Activated T-cell treated with anti-CD3 and anti-CD28 coated beads for 1 hour (primary cell): Measurements from ENCODE around the gene SAMD4A.
"Not testable (repeated sequence)": the region's sequence is repeated elsewhere in the genome, so short reads cannot be mapped to it uniquely, and the experiment has no call there.

Experiments used
- DNase-seq: peaks from one replicate; pipeline ENCODE4 v3.0.0-alpha.2; 2020; ENCODE audit warnings: low read depth

SAMD4A gene

GRCh38 chr14:54597795-54598443, 31.0 kb downstream of the SAMD4A start:
- no peak for DNase-seq

DNA sequence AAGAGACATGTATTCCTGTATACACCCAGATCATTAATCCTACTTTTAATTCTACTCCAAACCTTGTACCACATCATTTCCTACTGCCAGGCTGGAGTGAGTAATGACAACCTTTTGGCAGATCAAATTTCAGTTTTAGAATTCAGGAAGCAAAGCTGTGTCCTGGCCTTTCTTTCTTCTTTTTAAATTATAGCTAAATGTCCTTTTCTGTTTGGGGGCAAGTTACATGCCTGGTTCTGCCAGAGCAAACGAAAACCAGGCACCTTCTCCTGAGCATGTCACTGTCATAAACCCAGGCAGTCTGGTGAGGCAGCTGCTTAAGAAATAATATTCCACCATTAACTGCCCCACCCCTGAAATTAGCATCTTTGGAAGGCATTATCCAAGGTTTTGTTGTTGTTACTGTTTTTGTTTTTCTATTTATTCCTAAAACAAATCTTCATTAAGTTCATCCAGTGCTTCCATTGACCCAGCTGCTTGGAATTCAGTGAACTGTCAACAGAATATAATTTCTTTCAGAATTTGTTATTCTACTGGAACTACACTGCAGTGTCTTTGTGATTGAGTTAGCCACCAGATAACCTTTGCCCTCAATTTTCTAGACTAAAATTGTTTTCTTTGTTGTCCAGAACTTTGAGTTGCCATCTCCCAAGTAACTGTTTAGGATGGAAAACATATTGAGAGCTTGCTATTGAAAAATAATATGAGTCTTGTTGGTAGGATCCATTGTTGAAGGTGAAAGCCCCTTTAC, 33.2 kb downstream of the SAMD4A start:
- DNase-seq, result no peak

- DNase-seq, result no peak
Observed at GRCh38 chr14:54600717-54601109, 33.8 kb downstream of the SAMD4A start.

- DNase-seq, result no peak
Observed at GRCh38 chr14:54603362-54603761, 36.4 kb downstream of the SAMD4A start.

DNA sequence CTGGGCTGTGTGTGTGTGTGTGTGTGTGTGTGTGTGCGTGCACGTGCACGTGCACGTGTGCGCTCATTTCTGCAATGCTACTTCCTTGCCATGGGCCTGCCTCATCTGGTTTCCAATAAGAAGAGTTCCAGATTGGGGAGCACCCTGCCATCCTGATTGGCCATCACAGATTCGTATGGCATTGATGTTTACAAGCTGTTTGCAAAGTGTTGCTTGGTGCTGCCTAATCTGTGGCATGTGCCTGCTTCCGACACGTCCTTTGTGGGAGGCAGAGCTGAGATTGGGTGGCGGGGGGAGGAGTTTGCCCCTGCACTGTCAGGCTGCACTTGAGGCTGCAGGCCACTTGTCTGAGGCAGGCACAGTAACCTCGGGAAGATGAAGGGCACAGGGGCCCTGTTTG, 39.2 kb downstream of the SAMD4A start:
- no peak for DNase-seq

DNA sequence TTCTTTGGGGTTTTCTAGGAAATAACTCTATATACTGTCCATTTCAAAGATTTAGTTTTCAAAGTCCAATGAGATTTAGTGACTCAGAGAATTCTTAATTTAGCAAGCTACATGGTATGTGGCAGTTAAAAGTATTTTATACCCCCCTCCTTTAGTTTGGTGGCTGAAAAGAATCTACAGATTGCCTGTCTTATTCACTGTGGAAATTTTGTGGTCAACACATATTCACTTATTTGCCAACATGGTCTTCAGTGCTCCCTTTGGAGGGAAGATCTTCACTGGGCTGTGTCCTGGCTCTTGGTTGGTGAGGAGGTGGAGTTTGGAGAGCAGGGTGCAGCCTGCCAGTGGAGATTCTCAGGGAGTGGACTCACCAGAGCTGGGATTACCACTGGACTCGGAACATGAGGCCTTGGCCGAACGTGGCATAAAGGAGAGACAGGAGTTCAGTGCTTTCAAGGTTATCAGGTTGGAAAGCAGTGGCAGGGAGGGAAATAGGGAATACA, 39.8 kb downstream of the SAMD4A start:
- no peak for DNase-seq

DNA sequence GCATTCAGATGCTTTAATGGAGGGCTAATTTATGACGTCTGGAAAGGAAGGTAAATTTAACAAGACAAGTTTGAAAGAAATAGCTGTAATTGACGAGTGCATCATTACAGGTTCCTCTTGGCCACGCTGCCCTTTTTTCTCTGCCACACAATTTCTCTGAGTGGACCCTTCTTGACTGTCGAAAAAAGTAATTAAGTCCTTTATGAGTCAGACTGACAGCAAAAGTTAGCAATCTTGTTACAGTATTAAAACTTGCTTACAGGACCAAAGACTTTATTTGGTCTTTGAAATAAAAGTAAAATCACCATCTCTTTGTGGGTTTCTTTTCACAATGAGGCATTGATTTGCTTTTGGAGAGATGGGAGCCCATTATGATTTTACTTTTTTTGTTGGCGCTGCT, 42.6 kb downstream of the SAMD4A start:
- no peak for DNase-seq

DNA sequence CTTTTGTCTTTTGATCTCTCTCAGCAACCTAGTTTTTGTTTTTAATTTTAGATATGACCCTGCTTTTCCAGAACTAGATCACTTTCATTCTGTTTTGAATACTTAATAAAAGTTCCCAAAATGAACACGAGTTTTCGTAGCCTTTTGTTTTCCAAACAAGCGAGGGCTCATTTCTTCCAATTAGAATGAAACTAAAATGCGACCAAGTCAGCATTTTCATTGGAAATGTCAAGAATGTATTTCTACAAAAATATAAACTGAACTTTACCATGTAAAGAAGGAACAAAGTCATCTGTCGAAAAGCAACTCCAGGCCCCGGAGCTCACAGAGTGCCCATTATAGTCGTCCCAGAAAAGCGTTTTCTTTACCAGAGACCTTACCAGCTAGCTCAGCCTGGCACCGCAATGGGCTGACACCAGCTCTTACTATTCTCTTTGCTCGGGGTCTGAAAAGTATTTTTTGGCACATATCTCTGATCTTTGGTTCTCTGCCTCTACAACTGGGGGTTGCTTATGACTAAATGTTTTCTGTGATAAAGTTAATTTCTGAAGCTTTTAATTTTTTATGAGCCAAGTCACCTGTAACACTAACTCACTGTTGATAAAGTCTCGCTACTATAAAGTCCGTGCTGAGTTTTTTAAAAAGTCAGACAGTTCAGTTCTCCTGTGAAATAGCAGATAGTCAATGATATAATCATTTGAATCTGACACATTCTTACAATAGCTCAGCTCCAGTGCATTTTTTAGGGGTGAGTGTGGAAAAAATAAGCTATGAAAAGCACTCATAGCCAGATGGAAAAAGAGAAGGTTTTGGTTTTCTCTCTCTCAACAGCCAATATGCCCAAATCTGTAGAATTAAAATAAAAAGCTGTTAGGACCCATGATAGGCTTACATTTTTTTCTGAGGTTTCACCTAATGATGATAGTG, 43.4 kb downstream of the SAMD4A start:
- DNase-seq, result no peak

DNA sequence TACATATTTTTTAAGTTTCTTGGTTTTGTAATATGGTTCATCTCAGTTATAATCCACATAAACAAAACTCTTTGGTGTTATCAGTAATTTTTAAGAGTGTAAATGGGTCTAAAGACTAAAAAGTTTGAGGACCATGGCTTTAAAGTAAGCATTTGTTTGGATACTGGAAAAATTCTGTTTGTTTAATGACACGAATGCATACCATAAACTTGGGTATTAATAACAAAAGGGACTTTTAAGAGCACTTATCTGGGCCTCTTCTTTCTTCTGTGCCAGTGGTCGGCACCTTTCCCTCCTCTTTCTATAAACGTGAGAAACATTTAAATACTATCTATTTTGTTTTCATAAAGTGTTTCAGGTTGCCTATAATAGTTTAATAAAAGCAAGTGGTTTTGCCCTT, 47.4 kb downstream of the SAMD4A start:
- no peak for DNase-seq

GRCh38 chr14:54617467-54617866, 50.5 kb downstream of the SAMD4A start:
- DNase-seq, result no peak

- DNase-seq, result no peak
Observed at GRCh38 chr14:54621686-54622085, 54.8 kb downstream of the SAMD4A start.

GRCh38 chr14:54622192-54622958, 55.4 kb downstream of the SAMD4A start:
- DNase-seq, result no peak

DNA sequence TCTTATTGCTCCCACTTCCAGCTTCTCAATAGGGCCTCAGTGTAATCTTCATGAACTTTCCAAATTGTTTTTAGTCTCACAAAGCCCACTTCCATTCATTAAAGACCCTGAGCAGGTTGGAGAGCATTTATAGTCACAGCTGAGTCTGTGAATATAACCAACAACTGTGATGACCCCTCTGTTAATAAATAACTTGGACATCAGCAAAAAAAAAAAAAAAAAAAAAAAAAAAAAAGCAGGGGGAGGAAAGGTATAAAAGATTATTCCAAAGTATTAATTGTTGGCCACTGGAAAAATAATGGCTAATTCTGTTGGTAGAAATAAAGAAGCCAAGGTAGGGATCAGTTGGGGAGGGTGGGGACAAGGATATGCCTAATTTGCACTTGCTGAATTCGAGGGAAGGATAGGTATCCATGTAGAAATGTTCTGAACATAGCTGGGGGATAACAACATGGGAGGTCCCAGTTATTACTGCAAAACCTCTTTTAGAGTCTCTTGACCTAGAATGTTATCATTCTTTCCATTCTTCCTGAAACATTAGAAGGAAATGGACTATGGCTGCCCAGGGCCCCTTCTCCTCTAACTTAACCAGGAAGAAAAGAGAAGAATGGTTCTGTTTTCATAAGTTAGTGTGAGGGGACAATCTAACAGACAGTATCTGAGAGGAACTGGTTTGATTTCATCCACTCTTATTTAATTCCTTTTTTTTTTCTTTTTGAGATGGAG, 56.5 kb downstream of the SAMD4A start:
- DNase-seq, result no peak

DNA sequence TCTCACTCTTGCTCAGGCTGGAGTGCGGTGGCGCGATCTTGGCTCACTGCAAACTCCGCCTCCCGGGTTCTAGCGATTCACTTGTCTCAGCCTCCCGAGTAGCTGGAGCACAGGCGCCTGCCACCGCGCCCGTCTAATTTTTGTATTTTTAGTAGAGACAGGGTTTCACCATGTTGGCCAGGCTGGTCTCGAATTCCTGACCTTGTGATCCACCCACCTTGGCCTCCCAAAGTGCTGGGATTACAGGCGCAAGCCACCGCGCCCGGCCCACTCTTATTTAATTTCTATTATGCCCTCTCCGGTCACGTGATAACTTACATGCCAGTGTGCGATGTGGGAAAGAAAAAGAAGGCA, 57.1 kb downstream of the SAMD4A start:
- not testable (repeated sequence) for DNase-seq

- DNase-seq, result no peak
Observed at GRCh38 chr14:54625112-54625511, 58.2 kb downstream of the SAMD4A start.

- no peak for DNase-seq
Observed at GRCh38 chr14:54627219-54627539, 60.3 kb downstream of the SAMD4A start.

DNA sequence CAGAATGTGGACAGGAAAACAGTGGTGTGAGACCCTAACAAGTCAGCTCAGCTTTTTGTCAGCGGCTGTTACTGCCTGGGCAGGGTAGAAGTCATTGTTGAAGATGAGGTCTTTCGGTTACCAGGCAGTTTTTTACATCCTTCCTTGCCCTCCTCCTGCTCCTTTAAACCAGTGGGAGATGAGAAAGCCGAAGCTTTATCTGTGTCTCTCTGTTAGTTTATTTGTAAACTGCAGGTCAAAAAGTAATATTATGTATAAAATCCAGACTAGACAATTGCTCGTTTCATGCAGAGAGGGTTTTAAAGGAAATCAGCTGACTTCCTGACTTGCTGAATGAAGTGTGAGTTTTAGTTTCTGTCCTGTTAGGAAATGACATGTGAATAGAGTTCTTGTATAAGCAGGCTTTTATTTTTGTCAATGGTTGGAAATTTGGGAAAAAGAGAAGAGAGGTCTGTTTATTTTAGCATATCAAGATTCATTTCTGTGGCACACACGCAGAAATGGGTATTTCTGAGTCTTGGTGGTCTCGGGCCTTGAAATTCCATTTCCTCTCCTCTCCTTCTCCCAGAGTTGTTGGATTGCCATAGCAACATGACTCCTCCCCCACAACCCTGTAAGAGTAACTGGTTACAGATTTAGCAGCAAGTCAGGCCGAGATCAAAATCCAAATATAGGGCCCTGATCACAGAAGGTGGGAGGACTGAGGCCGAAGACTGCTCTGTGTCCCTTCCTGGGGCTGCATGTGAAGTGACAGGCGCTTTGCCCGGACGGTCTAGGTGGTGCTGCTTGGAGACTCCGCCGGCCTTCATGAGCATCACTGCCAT, 60.8 kb downstream of the SAMD4A start:
- DNase-seq, result no peak

DNA sequence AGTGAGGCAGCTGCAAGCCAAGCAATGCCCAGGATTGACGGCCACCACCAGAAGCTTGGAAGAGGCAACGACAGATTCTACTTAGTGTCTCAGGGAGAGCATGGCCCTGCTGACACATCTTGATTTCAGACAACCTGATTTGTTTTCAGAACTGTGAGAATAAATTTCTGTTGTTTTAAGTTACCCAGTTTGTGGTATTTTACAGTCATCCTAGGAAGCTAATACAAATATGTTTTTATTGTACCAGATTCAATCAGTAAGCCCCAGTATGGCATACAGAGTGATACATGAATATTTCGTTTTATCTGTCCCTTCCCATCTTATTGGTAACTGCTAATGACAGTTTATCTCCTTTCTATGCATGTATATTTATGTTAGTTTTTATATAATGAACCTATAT, 62.3 kb downstream of the SAMD4A start:
- DNase-seq, result no peak

- DNase-seq, result no peak
Observed at GRCh38 chr14:54629635-54630360, 62.9 kb downstream of the SAMD4A start.

DNA sequence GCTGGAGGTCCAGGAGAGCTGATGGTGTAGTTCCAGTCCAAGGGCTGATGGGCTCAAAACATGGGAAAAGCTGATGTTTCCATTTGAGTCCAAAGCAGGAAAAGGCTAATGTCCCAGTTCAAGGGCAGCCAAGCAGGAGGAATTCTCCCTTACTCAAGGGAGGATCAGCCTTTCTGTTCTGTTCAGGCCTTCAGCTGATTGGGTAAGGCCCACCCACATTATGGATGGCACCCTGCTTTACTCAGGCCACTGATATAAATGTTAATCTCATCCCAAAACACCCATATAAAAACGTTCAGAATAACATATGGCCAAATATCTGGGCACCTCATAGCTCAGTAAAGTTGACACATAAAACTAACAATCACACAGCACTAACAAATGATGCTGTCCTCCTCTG, 64.1 kb downstream of the SAMD4A start:
- DNase-seq, result no peak
